Lower lobe of right lung (tissue), 2 donors: Measurements from ENCODE around the gene ATF2. TPM values are rescaled to one million over a fixed set of nuclear protein-coding genes. Genes with fewer than 3 reads are reported as not detected.

Source experiments
- ATAC-seq, 2 donors: fragments of 200-7000 bp; cut with Tn5 transposase; one replicate each; pipeline ENCODE4 v1.9.1; 2020 to 2022; ENCODE audit warnings: mild to moderate bottlenecking in 2 of 2, moderate library complexity in 2 of 2
- DNase-seq: peaks from one replicate; pipeline ENCODE4 v3.0.0-alpha.2; 2020
- H3K27ac ChIP-seq: fragments of 200-600 bp; one replicate; pipeline ENCODE4 v1.8.0; 2022
- H3K27me3 ChIP-seq: fragments of 200-600 bp; one replicate; pipeline ENCODE4 v1.8.0; 2022; ENCODE audit warnings: low read depth
- H3K36me3 ChIP-seq: fragments of 200-600 bp; one replicate; pipeline ENCODE4 v1.8.0; 2022; ENCODE audit warnings: mild to moderate bottlenecking
- H3K4me1 ChIP-seq: fragments of 200-600 bp; one replicate; pipeline ENCODE4 v1.8.0; 2022
- H3K4me3 ChIP-seq: fragments of 200-600 bp; one replicate; pipeline ENCODE4 v1.8.0; 2022; ENCODE audit warnings: mild to moderate bottlenecking
- H3K9me3 ChIP-seq: fragments of 200-600 bp; one replicate; pipeline ENCODE4 v1.8.0; 2022
- CTCF ChIP-seq: fragments of 200-600 bp; IDR thresholded peaks from one replicate; pipeline ENCODE4 v1.8.0; 2022; ENCODE audit warnings: antibody characterized with exemption, mild to moderate bottlenecking
- intact Hi-C: fragments of 100-400 bp; cut with DNase I; formaldehyde crosslinking; loops from one replicate; pipeline ENCODE4 v1.11.0; 2022
- total RNA-seq: library from RNA; stranded (reverse); fragmentation: NEBNext Ultra II Directional; extraction: Animal tissue kit (Norgen Biotek cat#: 25700); gene quantifications from one replicate; pipeline ENCODE4 v1.2.1, GENCODE V29; 2021
- donor health status: DM: no; HTN: yes; CAD: no; lungs with severe emphysema.

ATF2 gene
- total RNA-seq, 1 donor from 2014 or later, result 48.0 TPM

- intact Hi-C loops, result no loop called here
- Histone ChIP-seq H3K27me3 (no peaks in the 10 kb centered on the region), H3K9me3 (no peaks in the 10 kb centered on the region), H3K36me3 (peaks cover 62% of the 10 kb centered on the region), H3K27ac (no peak overlapping the region), H3K4me1 (no peaks in the 10 kb centered on the region), H3K4me3 (no peak overlapping the region)
- TF ChIP-seq CTCF, result no peak
- ATAC-seq (no peak), DNase-seq (no peak)
Measured at GRCh38 chr2:175074478-175074877, 93.5 kb downstream of the ATF2 start.

GRCh38 chr2:175068534-175068933, 99.5 kb downstream of the ATF2 start:
- H3K4me1 ChIP-seq, result no peaks in the 10 kb centered on the region
- H3K4me3 ChIP-seq, result no peak overlapping the region
- H3K9me3 ChIP-seq, result no peaks in the 10 kb centered on the region
- intact Hi-C loops, result no loop called here
- no peak for ATAC-seq
- TF ChIP-seq CTCF, result no peak
- no peaks in the 10 kb centered on the region for H3K27me3 ChIP-seq
- no peak overlapping the region for H3K27ac ChIP-seq
- peaks cover 15% of the 10 kb centered on the region for H3K36me3 ChIP-seq
- DNase-seq, result no peak

GRCh38 chr2:175066411-175066810, 101.6 kb downstream of the ATF2 start:
- no peak for TF ChIP-seq CTCF
- intact Hi-C loops, result no loop called here
- H3K9me3 ChIP-seq, result no peaks in the 10 kb centered on the region
- no peak overlapping the region for H3K27ac ChIP-seq
- H3K36me3 ChIP-seq, result peaks cover 11% of the 10 kb centered on the region
- no peak overlapping the region for H3K4me3 ChIP-seq
- no peak for ATAC-seq
- DNase-seq, result no peak
- H3K4me1 ChIP-seq, result no peaks in the 10 kb centered on the region
- no peaks in the 10 kb centered on the region for H3K27me3 ChIP-seq

- Histone ChIP-seq H3K9me3 (no peaks in the 10 kb centered on the region), H3K27me3 (no peaks in the 10 kb centered on the region), H3K4me1 (no peaks in the 10 kb centered on the region), H3K36me3 (peaks cover 6% of the 10 kb centered on the region), H3K27ac (no peak overlapping the region), H3K4me3 (no peak overlapping the region)
- TF ChIP-seq CTCF, result no peak
- ATAC-seq, result no peak
- DNase-seq, result no peak
- intact Hi-C loops, result no loop called here
Measured at GRCh38 chr2:175064797-175065196, 103.2 kb downstream of the ATF2 start.

GRCh38 chr2:175063741-175064140, 104.3 kb downstream of the ATF2 start:
- H3K27ac ChIP-seq, result no peak overlapping the region
- no peak for DNase-seq
- intact Hi-C loops, result no loop called here

More at GRCh38 chr2:175063741-175064140, 104.3 kb downstream of the ATF2 start:
- Histone ChIP-seq H3K4me1 (no peaks in the 10 kb centered on the region), H3K9me3 (no peaks in the 10 kb centered on the region), H3K27me3 (no peaks in the 10 kb centered on the region), H3K36me3 (peaks cover 6% of the 10 kb centered on the region), H3K4me3 (no peak overlapping the region)
- ATAC-seq, result no peak
- no peak for TF ChIP-seq CTCF
